H9 (cell line): ENCODE results near the gene BPGM. TPM values are rescaled to one million over a fixed set of nuclear protein-coding genes. Genes with fewer than 3 reads are reported as not detected.

Source experiments
- DNase-seq: peaks from one replicate; pipeline ENCODE4 v3.0.0-alpha.2; 2017
- H2AFZ ChIP-seq: one replicate; pipeline ENCODE4 v1.6.1; 2013; ENCODE audit warnings: mild to moderate bottlenecking, low read length, control low read depth, moderate library complexity
- H2AK5ac ChIP-seq: 2 replicates; pipeline ENCODE4 v1.6.1; 2013; ENCODE audit warnings: low read length, control low read depth, mixed read lengths; ENCODE audit not compliant: insufficient read length
- H2BK120ac ChIP-seq: one replicate; pipeline ENCODE4 v1.6.1; 2013; ENCODE audit warnings: low read depth, mild to moderate bottlenecking, low read length, control low read depth, inconsistent platforms; ENCODE audit not compliant: poor library complexity, severe bottlenecking
- H2BK12ac ChIP-seq: 2 replicates; pipeline ENCODE4 v1.6.1; 2013; ENCODE audit warnings: low read length, control low read depth, mixed read lengths, low read depth; ENCODE audit not compliant: insufficient read length
- H2BK15ac ChIP-seq: 2 replicates; pipeline ENCODE4 v1.6.1; 2013; ENCODE audit warnings: low read depth, low read length, control low read depth
- H2BK20ac ChIP-seq: one replicate; pipeline ENCODE4 v1.6.1; 2013; ENCODE audit warnings: low read depth, mild to moderate bottlenecking, low read length, control low read depth, inconsistent platforms; ENCODE audit not compliant: poor library complexity, severe bottlenecking
- H2BK5ac ChIP-seq: 2 replicates; pipeline ENCODE4 v1.6.1; 2013; ENCODE audit warnings: low read length, control low read depth, mixed read lengths; ENCODE audit not compliant: insufficient read length
- H3K14ac ChIP-seq: 2 replicates; pipeline ENCODE4 v1.6.1; 2013; ENCODE audit warnings: low read length, control low read depth; ENCODE audit not compliant: insufficient read depth
- H3K18ac ChIP-seq: 2 replicates; pipeline ENCODE4 v1.6.1; 2013; ENCODE audit warnings: low read depth, mild to moderate bottlenecking, mixed read lengths, low read length, control low read depth; ENCODE audit not compliant: insufficient read length
- H3K23ac ChIP-seq: 2 replicates; pipeline ENCODE4 v1.6.1; 2013; ENCODE audit warnings: low read length, control low read depth, mixed read lengths, low read depth; ENCODE audit not compliant: insufficient read length
- H3K23me2 ChIP-seq: 2 replicates; pipeline ENCODE4 v1.6.1; 2013; ENCODE audit warnings: low read depth, mild to moderate bottlenecking, mixed read lengths, low read length, control low read depth; ENCODE audit not compliant: insufficient read length, poor library complexity, severe bottlenecking
- H3K27ac ChIP-seq: 2 replicates; pipeline ENCODE4 v1.5.1; 2013; ENCODE audit warnings: low read length, control low read depth, mixed read lengths, low read depth; ENCODE audit not compliant: insufficient read length
- H3K27me3 ChIP-seq: 2 replicates; pipeline ENCODE4 v1.6.1; 2013; ENCODE audit warnings: low read length, control low read depth, inconsistent platforms; ENCODE audit not compliant: insufficient read depth
- H3K4ac ChIP-seq: 2 replicates; pipeline ENCODE4 v1.6.1; 2013; ENCODE audit warnings: low read depth, mild to moderate bottlenecking, control low read depth, inconsistent platforms, low read length, moderate library complexity
- H3K4me1 ChIP-seq: 2 replicates; pipeline ENCODE4 v1.6.1; 2013; ENCODE audit warnings: low read length, control low read depth, inconsistent platforms; ENCODE audit not compliant: insufficient read depth
- H3K4me2 ChIP-seq: 2 replicates; pipeline ENCODE4 v1.6.1; 2013; ENCODE audit warnings: low read length, control low read depth, mixed read lengths; ENCODE audit not compliant: insufficient read length, insufficient read depth
- H3K56ac ChIP-seq: 2 replicates; pipeline ENCODE4 v1.6.1; 2013; ENCODE audit warnings: low read depth, mild to moderate bottlenecking, mixed read lengths, low read length, control low read depth; ENCODE audit not compliant: insufficient read length
- H3K79me1 ChIP-seq: 2 replicates; pipeline ENCODE4 v1.6.1; 2013; ENCODE audit warnings: low read depth, mild to moderate bottlenecking, moderate library complexity, low read length, control low read depth, inconsistent platforms; ENCODE audit not compliant: insufficient read depth, poor library complexity, severe bottlenecking
- H3K79me2 ChIP-seq: 2 replicates; pipeline ENCODE4 v1.6.1; 2013; ENCODE audit warnings: low read length, control low read depth, inconsistent platforms; ENCODE audit not compliant: insufficient read depth
- H3K9ac ChIP-seq: 2 replicates; pipeline ENCODE4 v1.6.1; 2013; ENCODE audit warnings: low read length, control low read depth, mixed read lengths; ENCODE audit not compliant: insufficient read length; ENCODE audit errors: extremely low read depth
- H3K9me3 ChIP-seq: one replicate; pipeline ENCODE4 v1.6.1; 2013; ENCODE audit warnings: low read depth, low read length, inconsistent platforms; ENCODE audit not compliant: control insufficient read depth
- H3T11ph ChIP-seq: one replicate; pipeline ENCODE4 v1.6.1; 2013; ENCODE audit warnings: mild to moderate bottlenecking, low read length, control low read depth, inconsistent platforms
- H4K20me1 ChIP-seq: one replicate; pipeline ENCODE4 v1.6.1; 2013; ENCODE audit not compliant: control insufficient read depth, insufficient read length, insufficient read depth
- H4K5ac ChIP-seq: 2 replicates; pipeline ENCODE4 v1.6.1; 2013; ENCODE audit warnings: low read depth, mild to moderate bottlenecking, mixed read lengths, low read length, control low read depth; ENCODE audit not compliant: insufficient read length
- H4K8ac ChIP-seq: replicated peaks from 2 replicates; pipeline ENCODE4 v1.6.1; 2013; ENCODE audit warnings: low read length, control low read depth, mixed read lengths, low read depth; ENCODE audit not compliant: insufficient read length
- H4K91ac ChIP-seq: 2 replicates; pipeline ENCODE4 v1.6.1; 2013; ENCODE audit warnings: low read depth, mild to moderate bottlenecking, moderate library complexity, mixed read lengths, low read length, control low read depth; ENCODE audit not compliant: insufficient read length
- H3K27ac Mint-ChIP-seq, 3 experiments: 2 replicates in 2 of 3; 3 replicates in 1 of 3; pipeline ENCODE4 v1.8.0; 2020 to 2021; ENCODE audit warnings: mixed read lengths in 3 of 3, mild to moderate bottlenecking in 1 of 3, moderate library complexity in 1 of 3
- H3K27me3 Mint-ChIP-seq: 2 replicates; pipeline ENCODE4 v1.8.0; 2021; ENCODE audit warnings: low read depth, mild to moderate bottlenecking, moderate library complexity, mixed read lengths
- H3K36me3 Mint-ChIP-seq, 3 experiments: 2 replicates in 2 of 3; 3 replicates in 1 of 3; pipeline ENCODE4 v1.8.0; 2020 to 2021; ENCODE audit warnings: low read depth in 3 of 3, mixed read lengths in 3 of 3; ENCODE audit not compliant: insufficient read depth in 1 of 3
- H3K4me1 Mint-ChIP-seq, 2 experiments: 2 replicates each; pipeline ENCODE4 v1.8.0; 2020; ENCODE audit warnings: mixed read lengths in 2 of 2
- H3K4me3 Mint-ChIP-seq, 2 experiments: 2 replicates in 1 of 2; 3 replicates in 1 of 2; pipeline ENCODE4 v1.8.0; 2020 to 2021; ENCODE audit warnings: mild to moderate bottlenecking in 2 of 2, mixed read lengths in 2 of 2, moderate library complexity in 1 of 2
- H3K9me3 Mint-ChIP-seq, 2 experiments: 2 replicates in 1 of 2; 3 replicates in 1 of 2; pipeline ENCODE4 v1.8.0; 2020; ENCODE audit warnings: mild to moderate bottlenecking in 2 of 2, mixed read lengths in 2 of 2, moderate library complexity in 1 of 2
- CTCF ChIP-seq: fragments of 200-600 bp; sonication (generic); conservative IDR thresholded peaks from 3 replicates; pipeline ENCODE4 v1.8.0; 2021; ENCODE audit warnings: antibody characterized with exemption, mild to moderate bottlenecking
- WGBS: extraction: QIAGEN DNeasy Blood & Tissue Kit; methylation state at CpG from one replicate; pipeline ENCODE4 v1.1.7; 2013; ENCODE audit warnings: missing lambda C conversion rate, low lambda C conversion rate, mixed read lengths; ENCODE audit not compliant: insufficient read length; ENCODE audit errors: extremely low coverage; 5-methylcytosine and 5-hydroxymethylcytosine counted together
- total RNA-seq: library from RNA; stranded (reverse); gene quantifications from 2 replicates; pipeline ENCODE4 v1.2.1, GENCODE V29; 2021

Gene BPGM
- total RNA-seq, 1 experiment from 2014 or later = 14.4 TPM

GRCh38 chr7:134678115-134678514, 31.5 kb downstream of the BPGM start:
- no CpG with 5 or more reads among the region's 2 CpGs for WGBS
- H3K4me3 Mint-ChIP-seq = no peak overlapping the region
- no peaks in the 10 kb centered on the region for H3K4me1 ChIP-seq

More at GRCh38 chr7:134678115-134678514, 31.5 kb downstream of the BPGM start:
- Mint-ChIP-seq H3K4me1 (peaks cover 8 to 9% of the 10 kb centered on the region in 2 experiments), H3K36me3 (peaks cover 12 to 19% (median 14%) of the 10 kb centered on the region in 3 experiments), H3K27me3 (no peaks in the 10 kb centered on the region), H3K9me3 (peaks cover 12% of the 10 kb centered on the region in 2 experiments; a peak in 4 of 5 replicates), H3K27ac (no peak overlapping the region)
- Histone ChIP-seq H3K18ac (no peak overlapping the region), H3K23ac (no peak overlapping the region), H2BK5ac (no peak overlapping the region), H2AFZ (no peak overlapping the region), H3K79me1 (no peaks in the 10 kb centered on the region), H3K14ac (no peak overlapping the region), H4K8ac (no peak overlapping the region), H2BK15ac (no peak overlapping the region), H3K4me2 (no peak overlapping the region), H3K9ac (no peak overlapping the region), H3K79me2 (0 out of 2 replicates have a peak, but pooled peaks cover 1% of the 10 kb centered on the region), H3K27me3 (no peaks in the 10 kb centered on the region), H4K20me1 (no peaks in the 10 kb centered on the region), H3K9me3 (no peaks in the 10 kb centered on the region), H3K23me2 (no peaks in the 10 kb centered on the region), H3T11ph (no peak overlapping the region), H2BK20ac (no peak overlapping the region), H4K5ac (no peak overlapping the region), H2BK120ac (no peak overlapping the region), H3K4ac (no peak overlapping the region), H2AK5ac (no peak overlapping the region), H2BK12ac (no peak overlapping the region), H3K27ac (no peak overlapping the region), H3K56ac (no peak overlapping the region), H4K91ac (no peak overlapping the region)
- no peak for DNase-seq
- TF ChIP-seq CTCF = no peak
